HG02840 (cell line): ENCODE results near the gene THADA.

Experiments
- ATAC-seq: cut with Tn5 transposase; IDR thresholded peaks from one replicate; pipeline ENCODE4 v1.9.1; 2021; ENCODE audit warnings: mild to moderate bottlenecking, moderate library complexity, moderate number of reproducible peaks; ENCODE audit not compliant: unreplicated experiment, low FRiP score

The THADA gene

DNA sequence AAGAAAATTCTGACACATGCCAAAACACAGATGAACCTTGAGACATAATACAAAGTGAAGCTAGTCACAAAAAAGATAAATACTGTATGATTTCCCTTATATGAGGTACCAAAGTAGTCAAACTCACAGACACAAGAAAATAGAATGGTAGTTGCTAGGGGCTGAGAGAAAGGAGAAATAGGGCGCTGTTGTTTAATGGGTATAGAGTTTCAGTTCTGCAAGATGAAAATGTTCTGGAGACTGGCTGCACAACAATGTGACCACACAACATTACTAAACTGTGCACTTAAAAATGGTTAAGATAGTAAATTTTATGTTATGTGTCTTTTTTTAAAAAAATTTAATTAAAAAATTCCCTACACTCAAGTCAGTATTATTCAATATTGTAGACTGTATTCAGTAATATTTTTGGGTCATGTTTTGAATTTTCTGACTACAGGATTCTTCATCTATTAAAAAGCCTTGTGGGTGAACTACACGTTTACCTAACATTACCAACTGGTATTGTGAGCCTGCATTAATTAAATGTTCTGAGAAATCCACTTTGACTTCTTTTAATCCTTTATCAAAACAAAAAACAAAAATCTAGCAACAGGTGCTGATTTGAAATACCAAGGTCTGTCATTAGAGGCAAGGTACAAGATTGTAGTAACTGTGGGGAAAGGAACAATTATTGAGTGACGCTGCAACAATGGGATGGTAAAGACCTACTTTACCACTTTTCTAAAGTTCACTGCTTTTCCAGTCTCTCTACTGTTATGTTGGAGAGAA lies 228.6 kb downstream of the THADA start:
- no peak for ATAC-seq

DNA sequence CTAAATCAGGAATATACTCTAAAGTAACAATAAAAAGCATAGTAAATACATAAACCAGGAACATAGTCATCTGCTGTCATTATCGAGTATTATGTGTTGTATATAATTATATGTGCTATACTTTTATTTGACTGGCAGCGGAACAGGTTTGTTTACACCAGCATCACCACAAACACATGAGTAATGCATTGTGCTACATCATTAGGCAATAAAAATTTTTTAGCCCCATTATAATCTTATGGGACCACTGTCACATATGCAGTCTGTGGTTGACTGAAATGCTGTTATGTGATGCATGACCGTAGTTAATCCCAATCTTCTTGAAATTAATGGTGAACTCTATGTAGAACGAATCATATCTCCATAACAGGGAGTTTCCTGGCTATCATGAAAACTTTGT lies 232.7 kb downstream of the THADA start:
- no peak for ATAC-seq

DNA sequence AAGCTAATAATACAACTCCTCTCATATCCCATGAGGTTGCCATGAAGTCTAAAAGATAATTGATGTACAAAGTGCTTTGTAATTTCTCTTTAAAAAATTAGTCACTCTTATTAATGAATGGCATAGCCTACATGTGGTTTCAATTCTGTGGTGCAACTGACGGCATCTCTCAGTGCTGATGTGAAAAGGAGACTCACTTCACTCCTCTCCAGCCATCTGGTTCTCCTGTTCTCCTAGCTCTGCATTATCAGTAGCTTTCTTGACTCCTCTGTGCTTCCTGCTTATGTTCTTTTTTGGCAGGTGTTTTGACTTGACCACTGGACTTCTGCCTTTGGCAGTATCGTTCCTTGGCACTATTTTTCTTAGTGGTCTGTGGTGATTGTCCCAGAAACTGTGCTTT lies 234.6 kb downstream of the THADA start:
- ATAC-seq, result no peak

DNA sequence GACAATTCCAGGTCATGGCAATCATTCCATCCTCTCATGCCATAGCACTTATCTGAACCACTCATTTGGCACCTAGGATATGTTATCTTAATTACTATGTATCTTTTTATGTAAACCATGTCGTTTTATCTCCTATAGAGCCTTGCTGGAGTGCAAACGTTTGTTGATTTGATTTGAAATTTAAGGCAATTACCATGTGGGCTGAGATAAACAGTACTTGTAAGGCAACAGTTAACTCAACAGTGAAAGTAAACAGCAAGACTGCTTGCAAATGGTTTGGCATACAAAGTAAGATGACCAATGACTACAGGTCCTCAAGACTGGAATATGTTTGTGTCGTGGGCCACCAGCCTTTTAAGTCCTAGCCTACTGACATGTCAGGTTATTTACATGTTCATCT lies 235.7 kb downstream of the THADA start:
- no peak for ATAC-seq

DNA sequence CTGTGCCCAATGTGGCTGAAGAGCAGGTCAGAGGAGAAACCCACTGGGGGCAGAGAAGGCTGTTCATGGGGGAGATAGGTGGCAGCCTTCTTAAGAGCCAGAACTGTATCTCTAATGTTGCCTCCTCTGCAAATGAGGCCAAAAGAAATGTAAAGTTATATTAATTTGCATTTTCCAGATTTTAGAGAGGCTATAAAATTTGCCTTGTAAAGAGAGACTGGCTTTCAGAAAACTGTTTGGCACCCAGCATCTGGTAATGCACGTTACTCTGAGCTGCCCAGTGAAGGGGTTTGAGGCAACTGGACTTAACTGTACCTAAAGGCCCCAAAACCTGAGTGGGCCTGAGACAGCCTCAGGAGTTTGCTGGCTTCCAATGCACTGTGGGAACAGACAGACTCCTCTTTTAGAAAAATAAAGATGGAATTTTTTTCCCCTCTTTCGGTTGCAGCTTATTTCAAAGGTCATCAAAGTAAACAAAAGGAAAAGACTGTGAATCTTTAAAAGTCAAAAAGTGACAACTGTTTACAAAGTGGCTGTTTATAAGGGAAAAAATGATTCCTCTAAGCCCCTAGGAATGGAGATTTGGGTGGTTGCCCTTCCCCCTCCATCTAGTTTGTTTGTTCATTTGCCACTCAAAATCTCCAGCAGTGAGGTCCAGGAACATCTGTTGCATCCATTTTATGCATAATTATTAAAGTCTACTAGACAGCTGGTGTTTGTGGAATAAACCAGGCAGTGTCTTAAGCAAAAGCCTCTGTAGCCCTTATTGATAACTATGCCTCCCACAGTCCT lies 237.2 kb downstream of the THADA start:
- ATAC-seq, result no peak

DNA sequence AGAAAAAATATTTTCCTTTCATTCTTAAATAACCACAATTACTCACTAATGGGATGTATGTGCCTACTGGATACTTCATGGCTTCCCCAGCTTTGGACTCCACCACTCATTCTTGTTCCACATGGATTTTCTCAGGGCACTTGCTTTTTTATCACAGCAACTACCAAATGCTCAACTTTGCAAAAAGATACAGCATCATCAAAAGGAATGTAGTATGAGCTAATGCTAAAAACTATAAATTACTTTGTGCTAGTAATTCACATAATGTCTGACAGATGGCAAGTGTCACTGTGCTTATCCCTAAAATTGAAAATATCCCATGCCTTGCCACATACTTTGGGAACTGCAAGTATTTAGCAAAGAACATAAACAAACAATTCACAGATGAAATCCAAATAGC lies 239.1 kb downstream of the THADA start:
- no peak for ATAC-seq

DNA sequence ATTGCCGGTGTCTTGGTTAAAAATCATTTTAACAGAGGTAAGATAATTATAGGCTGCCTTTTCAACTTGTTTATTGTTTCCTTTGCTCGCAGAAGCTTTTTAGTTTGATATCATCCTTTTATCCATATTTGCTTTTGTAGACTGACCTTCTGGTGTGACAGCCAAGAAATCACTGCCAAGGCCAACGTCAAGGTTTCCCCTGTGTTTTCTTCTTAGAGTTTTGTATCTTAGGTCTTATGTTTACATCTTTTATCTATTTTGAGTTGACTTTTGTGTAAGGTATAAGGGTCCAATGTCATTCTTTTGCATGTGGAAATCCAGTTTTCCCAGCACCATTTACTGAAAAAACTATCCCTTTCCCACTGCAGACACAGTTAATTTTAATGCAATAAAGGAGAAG lies 240.4 kb downstream of the THADA start:
- no peak for ATAC-seq

DNA sequence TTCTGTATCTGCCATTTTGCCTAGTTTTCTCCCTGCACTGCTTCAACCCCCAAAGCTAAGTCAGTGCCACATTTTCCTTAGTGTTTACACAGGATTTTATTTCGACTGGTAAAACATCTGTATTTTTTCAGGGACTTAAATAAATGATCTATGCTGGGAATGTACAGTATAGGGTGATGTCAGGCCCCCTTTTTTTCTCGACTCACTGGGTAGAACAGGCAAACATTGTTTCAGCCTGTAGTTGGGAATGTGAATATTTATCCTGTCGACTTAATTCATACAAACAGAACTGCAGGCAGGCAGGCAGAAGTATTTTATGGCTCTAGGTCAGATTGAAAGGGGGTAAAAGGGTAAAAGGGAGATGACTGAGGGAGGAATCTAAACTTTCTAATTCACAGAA lies 245.9 kb downstream of the THADA start:
- ATAC-seq, result no peak

DNA sequence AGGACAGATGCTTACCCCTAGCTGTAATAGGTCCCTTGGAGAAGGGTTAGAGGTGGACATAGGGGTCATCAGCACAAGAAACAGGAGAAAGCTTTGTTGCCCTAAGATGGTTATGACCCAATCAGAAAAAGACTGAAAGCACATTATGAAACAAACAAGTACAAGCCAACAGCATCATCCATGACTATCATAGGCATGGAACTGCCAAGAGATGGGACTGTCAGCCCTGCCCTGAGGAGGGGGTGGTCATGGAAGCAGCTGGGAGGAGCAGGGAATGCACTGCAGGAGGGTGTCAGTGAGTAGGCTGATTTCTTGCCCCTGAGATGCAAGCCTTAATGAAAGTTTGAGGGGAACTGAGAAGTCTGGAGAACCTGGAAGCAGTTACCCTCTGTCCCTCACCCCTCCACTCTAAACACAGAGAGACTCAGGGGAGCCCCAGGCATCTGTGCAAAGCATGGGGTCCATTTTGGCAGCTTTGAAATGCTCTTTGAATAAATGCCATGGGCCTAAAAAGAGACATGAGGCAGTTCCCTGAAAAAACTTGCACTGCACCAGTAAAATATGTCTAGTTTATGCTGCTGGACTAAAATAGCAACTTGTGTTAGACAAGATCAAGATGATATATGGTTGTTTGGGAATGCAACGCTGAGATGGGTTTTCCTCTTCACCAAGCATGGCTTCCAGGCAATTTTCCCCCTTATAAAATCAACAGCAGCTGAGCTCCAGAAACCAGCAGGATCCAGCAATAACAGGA lies 246.8 kb downstream of the THADA start:
- ATAC-seq, result no peak

DNA sequence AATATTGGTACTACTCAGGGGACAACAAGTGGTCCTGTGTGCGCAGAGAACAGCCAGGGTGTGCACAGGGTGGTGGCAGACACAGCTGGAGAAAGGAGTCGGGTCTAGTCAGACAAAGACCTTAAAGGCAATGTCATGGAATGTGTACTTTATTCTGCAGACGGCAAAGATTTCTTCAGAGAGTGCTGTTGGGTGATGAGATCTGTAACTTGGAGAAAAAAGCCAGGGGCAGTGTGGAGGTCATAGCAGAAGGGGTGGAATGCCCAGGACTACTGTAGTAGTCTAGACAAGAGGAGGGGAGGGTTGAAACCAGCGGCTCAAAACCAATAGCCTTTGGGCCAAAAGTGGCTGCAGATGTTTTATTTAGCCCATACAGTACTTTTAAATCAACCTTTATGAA lies 248.1 kb downstream of the THADA start:
- ATAC-seq, result no peak

DNA sequence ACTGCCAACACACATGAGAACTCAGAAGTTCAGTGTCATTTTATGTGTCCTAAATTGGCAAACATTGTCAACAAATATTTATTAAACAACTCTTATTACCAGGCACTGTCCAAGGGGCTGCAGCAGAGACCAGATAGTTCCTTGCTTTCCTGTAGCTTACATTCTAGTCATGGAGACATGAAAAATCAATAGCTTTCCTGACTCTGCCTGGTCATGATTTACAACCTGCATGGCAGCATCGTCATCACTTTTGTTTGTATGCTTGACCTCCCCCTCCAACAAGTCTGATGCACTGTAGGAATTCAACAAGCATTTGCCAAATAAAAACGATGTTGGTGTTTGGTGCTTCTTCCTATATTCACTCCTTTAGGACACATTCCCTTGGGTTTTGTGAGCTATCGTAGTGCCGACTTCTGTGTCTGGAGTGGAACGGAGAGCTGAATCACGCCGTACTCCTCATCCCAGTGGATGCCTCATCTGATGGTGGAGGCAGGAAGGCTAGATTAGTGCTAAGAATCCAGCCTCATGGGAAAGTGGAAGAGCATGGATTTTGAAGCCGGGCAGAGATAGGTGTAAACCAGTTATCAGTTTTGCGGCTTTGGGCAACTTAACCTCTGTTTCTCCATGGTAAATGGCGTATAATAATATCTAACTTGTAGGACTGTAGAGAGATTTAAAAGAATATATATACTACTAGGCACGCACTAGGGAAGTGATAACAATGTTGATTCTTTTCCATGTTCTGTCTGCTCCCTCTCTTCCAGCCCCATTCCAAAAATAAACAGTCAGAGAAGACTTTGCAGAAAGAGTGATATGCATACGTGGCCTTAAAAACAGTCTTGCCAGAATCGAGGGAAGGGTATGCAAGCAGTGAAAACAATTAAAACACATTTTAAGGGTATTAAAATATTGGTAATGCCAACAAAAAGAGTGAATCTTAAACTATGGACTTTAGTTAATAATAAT lies 249.0 kb downstream of the THADA start:
- no peak for ATAC-seq

DNA sequence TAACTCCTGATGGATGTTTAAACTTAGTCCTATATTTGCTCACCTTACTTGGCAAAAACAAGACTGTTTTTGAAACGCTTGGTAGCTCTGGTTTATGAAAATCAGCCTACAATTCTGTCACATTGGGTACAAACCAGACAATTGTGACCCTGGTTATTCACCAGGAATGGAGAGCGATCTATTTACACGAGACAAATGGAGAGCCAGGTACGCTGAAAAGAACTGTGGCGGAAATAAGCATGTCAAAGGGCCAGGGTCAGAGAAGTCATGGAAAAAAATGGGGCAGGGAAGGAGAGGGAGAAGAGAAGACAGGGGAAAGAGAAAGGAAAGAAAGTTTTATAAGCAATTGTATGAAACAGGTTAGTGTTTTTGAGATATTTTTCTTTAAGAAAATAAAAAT lies 250.0 kb downstream of the THADA start:
- ATAC-seq, result no peak

DNA sequence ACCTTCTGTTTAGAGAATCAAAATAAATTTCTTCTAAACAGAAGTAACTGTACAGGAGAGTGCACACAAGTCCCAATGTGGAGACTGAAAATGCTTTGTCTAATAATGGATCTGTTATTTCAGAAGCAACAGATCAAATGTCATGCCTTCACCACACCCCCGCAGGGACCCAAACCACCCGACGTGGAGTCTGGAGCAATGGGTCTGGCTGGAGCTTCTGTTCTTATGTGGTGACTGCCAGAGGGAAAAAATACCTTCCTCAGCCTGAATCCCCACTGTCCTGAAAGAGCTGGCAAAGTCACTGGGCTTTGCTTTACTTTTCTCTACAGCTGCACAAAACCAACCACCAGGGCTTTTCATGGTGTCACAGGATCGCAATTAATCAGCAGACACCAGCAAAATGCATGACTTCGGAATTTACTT lies 250.4 kb downstream of the THADA start:
- no peak for ATAC-seq

DNA sequence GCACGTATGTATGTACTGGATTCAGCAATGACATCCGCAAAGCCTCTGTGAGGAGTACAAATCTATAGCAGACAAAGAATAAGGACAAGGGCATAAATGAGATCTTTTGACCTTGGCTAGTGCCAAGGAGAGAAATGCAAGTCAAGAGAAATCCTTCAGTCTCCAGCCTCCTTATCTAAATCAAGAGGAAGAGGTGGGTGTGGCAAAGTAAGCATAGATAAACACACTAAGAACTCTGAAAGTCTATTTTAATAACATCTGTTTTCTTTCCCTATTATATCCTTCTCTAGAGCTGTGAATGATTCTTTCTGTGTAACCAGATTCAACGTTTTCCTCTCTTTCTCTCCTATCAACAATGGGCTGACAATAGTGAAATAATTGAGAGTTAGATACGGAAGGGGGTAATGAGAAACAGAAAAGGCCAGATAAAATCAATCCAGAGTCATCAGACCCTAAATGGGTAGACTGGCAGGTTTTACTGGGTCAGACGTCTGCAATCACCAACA lies 250.9 kb downstream of the THADA start:
- no peak for ATAC-seq

DNA sequence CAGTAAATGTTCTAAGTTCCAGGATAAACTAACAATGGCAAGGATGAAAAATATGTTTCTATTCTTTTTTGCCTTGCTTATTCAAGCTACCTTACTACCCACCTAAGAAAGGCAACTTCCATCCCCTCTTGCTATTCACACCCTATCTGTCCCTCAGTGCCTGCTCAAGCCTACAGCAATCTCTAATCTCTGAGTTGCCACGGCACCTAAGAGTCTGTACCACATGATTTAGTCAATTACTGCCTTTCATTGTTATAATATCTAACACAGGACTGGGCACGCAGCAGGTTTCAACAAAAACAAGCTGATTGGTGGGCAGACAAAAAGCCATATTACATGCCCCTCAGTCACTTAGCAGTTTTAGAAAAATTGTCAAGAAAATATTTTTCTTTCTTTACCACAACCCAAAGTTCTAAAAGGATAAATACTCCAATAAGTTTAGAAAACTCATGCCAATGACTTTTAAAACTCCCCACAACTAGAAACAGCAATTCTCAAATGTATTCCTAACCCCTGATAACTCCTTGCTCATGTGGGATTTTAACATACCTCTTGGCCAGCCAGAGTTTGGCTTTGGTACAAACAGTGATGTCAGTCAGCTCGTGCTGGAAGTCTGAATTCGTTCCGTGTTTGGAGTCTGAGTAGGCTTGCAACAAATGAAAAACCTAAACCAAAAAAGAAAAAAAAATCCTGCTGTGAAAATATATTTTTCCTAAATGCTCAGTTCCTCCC lies 252.1 kb downstream of the THADA start:
- no peak for ATAC-seq

DNA sequence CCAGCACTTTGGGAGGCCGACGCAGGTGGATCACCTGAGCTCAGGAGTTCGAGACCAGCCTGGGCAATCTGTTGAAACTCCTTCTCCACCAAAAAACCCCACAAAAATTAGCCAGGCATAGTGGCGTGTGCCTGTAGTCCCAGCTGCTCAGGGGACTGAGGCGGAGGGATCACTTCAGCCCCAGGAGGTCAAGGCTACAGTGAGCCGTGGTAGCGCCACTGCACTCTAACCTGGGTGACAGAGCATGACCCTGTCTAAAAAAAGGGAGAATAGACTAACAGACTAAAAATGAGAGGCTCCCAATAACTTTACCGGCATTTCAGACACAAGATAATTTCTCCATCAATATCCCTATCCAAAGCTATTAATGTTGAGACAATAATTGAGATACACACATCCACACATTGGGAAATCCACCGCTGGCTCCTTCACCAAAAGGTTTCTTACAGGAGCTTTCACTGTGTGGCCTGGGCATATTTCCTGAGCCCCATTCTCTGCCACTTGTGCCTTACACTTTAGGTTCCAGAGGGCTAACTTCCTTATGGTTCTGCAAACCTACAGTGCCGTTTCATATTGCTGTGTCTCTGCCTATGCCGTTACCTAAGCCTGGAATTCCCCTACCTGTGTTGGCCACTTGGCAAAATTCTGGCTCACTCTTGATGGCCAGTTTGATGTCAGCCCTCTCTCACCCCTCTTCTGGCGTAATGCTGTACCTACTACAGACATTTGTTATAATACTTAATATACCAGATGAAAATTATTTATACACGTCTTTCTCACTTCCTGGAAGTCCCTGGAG lies 253.7 kb downstream of the THADA start:
- ATAC-seq, result no peak

DNA sequence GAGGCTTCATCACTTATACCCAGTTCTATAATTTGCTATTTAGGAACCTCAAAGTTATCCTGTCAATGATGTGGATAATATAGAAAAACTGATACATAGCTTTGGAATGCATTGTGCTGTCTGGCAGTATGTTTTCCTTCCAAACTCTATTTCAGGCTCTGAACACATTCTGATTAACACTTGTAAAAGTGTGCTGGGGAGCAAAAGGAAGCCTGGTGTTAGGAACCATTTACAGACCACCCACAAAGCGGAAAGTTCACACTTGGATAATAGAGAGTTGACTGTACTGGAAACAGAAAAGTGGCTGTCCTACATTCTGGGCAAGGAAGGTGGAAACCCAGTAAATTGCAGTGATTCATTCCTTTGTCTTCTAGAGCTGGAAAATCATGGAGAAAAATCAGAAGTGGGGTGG lies 254.9 kb downstream of the THADA start:
- ATAC-seq, result no peak

DNA sequence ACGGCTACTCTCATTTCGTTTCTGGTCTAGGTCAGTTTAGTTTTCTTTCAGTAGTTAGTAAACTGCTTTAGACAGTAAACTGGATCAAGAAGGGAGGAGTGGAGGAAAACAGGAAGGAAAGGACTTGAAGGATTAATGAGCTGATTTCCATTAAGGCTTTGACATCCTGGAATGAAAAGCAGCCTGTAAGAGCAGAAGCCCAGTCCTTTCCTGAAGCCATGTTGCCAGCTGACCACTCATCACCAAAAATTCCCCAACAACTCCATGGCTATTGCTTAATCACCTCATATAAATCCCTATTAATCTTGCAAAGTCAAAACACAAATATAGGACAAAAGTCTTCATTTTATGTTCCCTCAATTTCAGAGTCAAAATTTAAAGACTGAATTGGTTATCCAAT lies 255.8 kb downstream of the THADA start:
- no peak for ATAC-seq
